Left lung (tissue), 10 donors: ENCODE results near the gene ANKS1A. TPM values are rescaled to one million over a fixed set of nuclear protein-coding genes. Genes with fewer than 3 reads are reported as not detected.
"Not testable (repeated sequence)": the region's sequence is repeated elsewhere in the genome, so short reads cannot be mapped to it uniquely, and the experiment has no call there.

Experiments used
- ATAC-seq: fragments of 200-7000 bp; cut with Tn5 transposase; one replicate; pipeline ENCODE4 v1.9.1; 2020; ENCODE audit warnings: moderate library complexity
- DNase-seq, 4 donors: peaks; one replicate each; pipeline ENCODE4 v3.0.0-alpha.2; 2013 to 2020
- H3K27ac ChIP-seq, 2 donors: fragments of 200-600 bp; sonication (generic) in 1 of 2; one replicate each; pipeline versions ENCODE4 v1.5.0 to v1.8.0; 2020 to 2021
- H3K27me3 ChIP-seq, 2 donors: fragments of 200-600 bp; sonication (generic) in 1 of 2; one replicate each; pipeline versions ENCODE4 v1.5.0 to v1.8.0; 2020 to 2021
- H3K36me3 ChIP-seq, 2 donors: fragments of 200-600 bp; sonication (generic) in 1 of 2; one replicate each; pipeline versions ENCODE4 v1.5.0 to v1.8.0; 2020 to 2021
- H3K4me1 ChIP-seq, 2 donors: fragments of 200-600 bp; one replicate each; pipeline ENCODE4 v1.8.0; 2021
- H3K4me3 ChIP-seq, 2 donors: fragments of 200-600 bp; sonication (generic) in 1 of 2; one replicate each; pipeline versions ENCODE4 v1.5.0 to v1.8.0; 2020 to 2021; ENCODE audit warnings: mild to moderate bottlenecking in 1 of 2
- H3K9me3 ChIP-seq, 2 donors: fragments of 200-600 bp; sonication (generic) in 1 of 2; one replicate each; pipeline versions ENCODE4 v1.5.0 to v1.8.0; 2020 to 2021
- intact Hi-C, 2 donors: fragments of 100-400 bp; cut with DNase I; formaldehyde crosslinking; loops; one replicate each; pipeline versions ENCODE4 v1.11.2 to v1.14.2; 2022
- polyA plus RNA-seq, 6 donors: library from polyadenylated mRNA; unstranded; fragments of 120-200 nt; gene quantifications; one replicate each; pipeline ENCODE4 v1.2.1, GENCODE V29; 2013; ENCODE audit not compliant: insufficient read length in 6 of 6
- total RNA-seq, 2 donors: library from RNA; stranded (reverse); fragmentation: NEBNext Ultra II Directional; extraction: Animal tissue kit (Norgen Biotek cat#: 25700); gene quantifications; one replicate each; pipeline ENCODE4 v1.2.1, GENCODE V29; 2021
- TF ChIP-seq, protein P1 (sequence below), 2 donors: fragments of 200-600 bp; sonication (generic) in 1 of 2; IDR thresholded peaks; one replicate each; pipeline versions ENCODE4 v1.5.0 to v1.8.0; 2021; ENCODE audit warnings: antibody characterized with exemption in 2 of 2
- donor health status: DM: no; HTN: yes; CAD: no.
- donor health status: DM: no; HTN: no; CAD: no.

The ANKS1A gene
- total and polyA plus RNA-seq, 8 donors: 23.0 to 45.4 (median 26.4) TPM

DNA sequence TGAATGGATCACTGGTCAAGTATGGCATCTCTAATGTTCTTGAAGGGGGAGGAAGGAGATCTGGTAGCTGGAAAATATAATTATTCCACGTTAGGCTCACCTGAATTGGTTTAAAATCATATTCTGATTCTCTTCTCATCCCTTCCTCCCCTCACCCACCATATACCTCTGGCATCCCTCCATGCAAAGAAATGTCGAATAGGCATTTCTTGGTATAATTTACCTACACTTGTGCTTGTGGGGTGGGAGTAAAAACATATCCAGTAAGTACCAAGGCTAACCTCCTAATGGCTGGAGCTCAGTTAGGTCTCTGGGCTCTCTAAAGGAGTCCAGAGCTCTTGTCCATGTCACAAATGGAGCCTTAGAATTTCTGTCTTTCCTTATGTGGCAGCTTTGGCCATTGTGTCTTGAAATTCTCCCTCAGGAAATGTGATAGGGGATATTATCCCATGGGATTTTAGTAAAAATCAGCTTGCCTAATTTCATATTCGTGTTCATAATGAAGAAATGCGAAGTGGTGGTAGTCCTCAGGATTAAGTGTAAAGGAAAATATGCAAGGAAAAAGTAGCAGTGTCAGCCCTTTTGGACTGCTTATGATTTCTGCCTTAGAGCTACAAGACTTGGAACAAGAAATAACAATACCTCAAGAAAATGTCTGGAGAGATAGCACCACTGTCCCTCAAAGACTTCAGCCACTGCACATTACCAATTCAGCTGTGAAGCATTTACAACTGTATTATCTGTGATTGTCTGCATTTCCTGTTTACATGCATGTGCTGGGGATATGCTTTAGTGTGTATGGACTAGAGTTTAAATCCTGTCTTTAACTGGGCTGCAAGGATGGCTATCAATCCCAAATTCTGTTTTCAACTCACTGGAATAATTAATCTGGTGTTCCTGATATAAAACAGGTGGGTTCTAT lies 13.5 kb upstream of the ANKS1A start:
- H3K4me1 ChIP-seq: no peaks in the 10 kb centered on the region
- TF ChIP-seq, protein P1, sequence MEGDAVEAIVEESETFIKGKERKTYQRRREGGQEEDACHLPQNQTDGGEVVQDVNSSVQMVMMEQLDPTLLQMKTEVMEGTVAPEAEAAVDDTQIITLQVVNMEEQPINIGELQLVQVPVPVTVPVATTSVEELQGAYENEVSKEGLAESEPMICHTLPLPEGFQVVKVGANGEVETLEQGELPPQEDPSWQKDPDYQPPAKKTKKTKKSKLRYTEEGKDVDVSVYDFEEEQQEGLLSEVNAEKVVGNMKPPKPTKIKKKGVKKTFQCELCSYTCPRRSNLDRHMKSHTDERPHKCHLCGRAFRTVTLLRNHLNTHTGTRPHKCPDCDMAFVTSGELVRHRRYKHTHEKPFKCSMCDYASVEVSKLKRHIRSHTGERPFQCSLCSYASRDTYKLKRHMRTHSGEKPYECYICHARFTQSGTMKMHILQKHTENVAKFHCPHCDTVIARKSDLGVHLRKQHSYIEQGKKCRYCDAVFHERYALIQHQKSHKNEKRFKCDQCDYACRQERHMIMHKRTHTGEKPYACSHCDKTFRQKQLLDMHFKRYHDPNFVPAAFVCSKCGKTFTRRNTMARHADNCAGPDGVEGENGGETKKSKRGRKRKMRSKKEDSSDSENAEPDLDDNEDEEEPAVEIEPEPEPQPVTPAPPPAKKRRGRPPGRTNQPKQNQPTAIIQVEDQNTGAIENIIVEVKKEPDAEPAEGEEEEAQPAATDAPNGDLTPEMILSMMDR (IDR thresholded peaks at IDR 0.05): no peak
- ATAC-seq: no peak
- no peaks in the 10 kb centered on the region for H3K9me3 ChIP-seq
- no peaks in the 10 kb centered on the region for H3K27me3 ChIP-seq
- no peak for DNase-seq
- H3K4me3 ChIP-seq: no peak overlapping the region
- H3K36me3 ChIP-seq: peaks cover 0 to 100% of the 10 kb centered on the region in 2 donors
- intact Hi-C loops: no loop called here
- no peak overlapping the region for H3K27ac ChIP-seq

GRCh38 chr6:34876472-34876871 lies 12.6 kb upstream of the ANKS1A start:
- DNase-seq (no peak), ATAC-seq (no peak)
- H3K9me3 ChIP-seq: no peaks in the 10 kb centered on the region
- no peak overlapping the region for H3K27ac ChIP-seq
- intact Hi-C loops: no loop called here
- no peak overlapping the region for H3K4me3 ChIP-seq
- TF ChIP-seq, protein P1 (IDR thresholded peaks at IDR 0.05): no peak
- no peaks in the 10 kb centered on the region for H3K27me3 ChIP-seq
- H3K36me3 ChIP-seq: peaks cover 0 to 99% of the 10 kb centered on the region in 2 donors
- no peaks in the 10 kb centered on the region for H3K4me1 ChIP-seq

- no peak overlapping the region for H3K27ac ChIP-seq
- H3K4me1 ChIP-seq: no peaks in the 10 kb centered on the region
- ATAC-seq (no peak), DNase-seq (no peak)
- no peaks in the 10 kb centered on the region for H3K9me3 ChIP-seq
- H3K27me3 ChIP-seq: no peaks in the 10 kb centered on the region
- TF ChIP-seq, protein P1 (IDR thresholded peaks at IDR 0.05): no peak
- intact Hi-C loops: no loop called here
- H3K4me3 ChIP-seq: no peak overlapping the region
- peaks cover 0 to 99% of the 10 kb centered on the region in 2 donors for H3K36me3 ChIP-seq
Measured at GRCh38 chr6:34877259-34877658, 11.8 kb upstream of the ANKS1A start.

DNA sequence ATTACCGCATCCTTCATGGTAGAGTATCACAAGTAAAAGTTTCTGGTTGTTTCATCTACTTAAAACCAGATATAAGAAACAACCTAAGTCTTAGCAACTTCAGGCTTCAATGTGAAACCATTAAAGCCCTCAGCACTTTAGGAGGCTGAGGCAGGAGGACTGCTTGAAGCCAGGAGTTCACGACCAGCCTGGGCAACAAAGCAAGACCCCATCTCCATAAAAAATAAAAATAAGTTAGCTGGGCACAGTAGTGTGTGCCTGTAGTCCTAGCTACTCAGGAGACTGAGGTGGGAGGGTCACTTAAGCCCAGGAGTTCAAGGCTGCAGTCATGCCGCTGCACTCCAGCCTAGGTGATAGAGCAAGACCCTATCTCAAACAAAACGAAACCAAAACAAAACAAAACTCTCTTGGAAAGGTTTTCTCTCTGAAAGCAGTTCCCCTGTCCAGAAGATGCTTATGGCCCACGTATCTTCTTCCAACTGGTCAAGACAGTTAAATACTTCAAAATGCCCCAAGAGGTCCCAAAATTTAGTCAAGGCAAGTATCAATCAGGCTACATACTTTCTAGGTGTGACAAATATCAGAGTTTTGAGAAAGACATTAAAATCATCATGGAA lies 11.1 kb upstream of the ANKS1A start:
- Histone ChIP-seq H3K36me3 (peaks cover 0 to 99% of the 10 kb centered on the region in 2 donors), H3K27me3 (no peaks in the 10 kb centered on the region), H3K4me1 (no peaks in the 10 kb centered on the region), H3K9me3 (no peaks in the 10 kb centered on the region), H3K27ac (no peak overlapping the region), H3K4me3 (no peak overlapping the region)
- ATAC-seq: no peak
- TF ChIP-seq, protein P1 (IDR thresholded peaks at IDR 0.05): no peak
- no peak for DNase-seq
- intact Hi-C loops: no loop called here

DNA sequence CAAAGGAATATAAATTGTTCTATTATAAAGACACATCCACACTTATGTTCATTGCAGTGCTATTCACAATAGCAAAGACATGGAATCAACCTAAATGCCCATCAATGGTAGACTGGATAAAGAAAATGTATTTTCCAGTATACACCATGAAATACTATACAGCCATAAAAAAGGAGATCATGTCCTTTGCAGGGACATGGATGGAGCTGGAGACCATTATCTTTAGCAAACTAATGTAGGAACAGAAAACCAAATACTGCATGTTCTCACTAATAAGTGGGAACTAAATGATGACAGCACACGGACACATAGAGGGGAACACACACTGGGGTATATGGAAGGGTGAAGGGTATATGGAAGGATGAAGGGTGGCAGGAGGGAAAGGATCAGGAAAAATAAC lies 5.0 kb upstream of the ANKS1A start:
- H3K4me3 ChIP-seq, DNase-seq, H3K27me3 ChIP-seq, H3K27ac ChIP-seq, ATAC-seq, intact Hi-C loops, H3K9me3 ChIP-seq: not testable (repeated sequence)
- Histone ChIP-seq H3K36me3 (peaks cover 0 to 41% of the 10 kb centered on the region in 2 donors), H3K4me1 (peaks cover 6 to 22% of the 10 kb centered on the region in 2 donors)
